ENCODE data around the gene TRPT1. TPM values are rescaled to one million over a fixed set of nuclear protein-coding genes. Genes with fewer than 3 reads are reported as not detected.

Gene TRPT1
- polyA plus RNA-seq, 1 donor, result 69.1 TPM

DNA sequence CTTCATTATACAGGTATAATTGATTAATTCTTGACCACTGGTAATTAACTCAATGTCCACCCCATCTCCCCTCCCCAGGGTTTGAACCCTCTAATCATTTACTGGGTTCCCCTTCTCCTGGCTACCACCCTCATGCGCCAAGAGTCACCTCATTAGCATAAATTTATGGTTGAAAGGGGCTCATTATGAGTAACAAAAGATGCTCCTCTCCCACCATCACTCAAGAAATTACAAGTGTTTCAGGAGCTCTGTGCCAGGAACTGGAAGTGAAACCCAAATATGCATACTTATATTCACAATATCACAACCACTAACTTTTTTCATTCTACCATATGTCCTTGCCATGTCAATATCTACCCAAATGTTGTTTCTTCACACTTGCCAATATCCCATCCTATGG, 47.8 kb downstream of the TRPT1 start:
- DNase-seq (ENCODE audit: low read depth), result no peak

DNA sequence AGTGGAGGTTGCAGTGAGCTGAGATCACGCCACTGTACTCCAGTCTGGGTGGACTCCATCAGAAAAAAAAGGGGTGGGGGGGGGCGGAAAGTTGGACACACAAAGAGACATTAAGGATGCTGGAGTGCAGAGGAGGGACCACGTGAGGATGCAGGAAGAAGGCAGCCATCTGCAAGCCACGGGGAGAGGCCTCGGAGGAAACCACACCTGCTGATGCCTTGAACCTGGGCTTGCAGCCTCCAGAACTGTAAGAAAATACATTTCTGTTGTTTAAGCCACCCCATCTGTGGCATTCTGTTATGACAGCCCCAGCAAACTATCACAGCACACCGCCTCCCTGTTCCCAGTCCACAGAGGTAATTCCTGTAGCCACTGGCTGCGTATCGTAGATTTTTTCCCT, 49.2 kb downstream of the TRPT1 start:
- no peak for DNase-seq (ENCODE audit: low read depth)

Other genes starting within 250 kb of the TRPT1 start
- 45.5 TPM for gene OTUB1, start 239.7 kb downstream of the TRPT1 start, polyA plus RNA-seq (ENCODE audit: insufficient read length)
- gene FLRT1, start 190.3 kb downstream of the TRPT1 start, polyA plus RNA-seq (ENCODE audit: insufficient read length), result 2.9 TPM
- gene MACROD1, start 60.1 kb downstream of the TRPT1 start, polyA plus RNA-seq (ENCODE audit: insufficient read length), result 68.0 TPM
- 137 TPM for gene STIP1, start 40.0 kb downstream of the TRPT1 start, polyA plus RNA-seq (ENCODE audit: insufficient read length)
- 7.4 TPM for gene FERMT3, start 19.5 kb downstream of the TRPT1 start, polyA plus RNA-seq (ENCODE audit: insufficient read length)
- gene NUDT22, start 88 bp upstream of the TRPT1 start, polyA plus RNA-seq (ENCODE audit: insufficient read length), result 19.8 TPM
- 65.1 TPM for gene DNAJC4, start 4.4 kb upstream of the TRPT1 start, polyA plus RNA-seq (ENCODE audit: insufficient read length)
- gene VEGFB, start 8.4 kb upstream of the TRPT1 start, polyA plus RNA-seq (ENCODE audit: insufficient read length), result 94.3 TPM
- gene FKBP2, start 14.9 kb upstream of the TRPT1 start, polyA plus RNA-seq (ENCODE audit: insufficient read length), result 43.2 TPM
- 192 TPM for gene PPP1R14B, start 20.8 kb upstream of the TRPT1 start, polyA plus RNA-seq (ENCODE audit: insufficient read length)
- 9.7 TPM for gene PLCB3, start 25.3 kb upstream of the TRPT1 start, polyA plus RNA-seq (ENCODE audit: insufficient read length)
- gene BAD, start 58.5 kb upstream of the TRPT1 start, polyA plus RNA-seq (ENCODE audit: insufficient read length), result 27.5 TPM
- 22.0 TPM for gene GPR137, start 59.7 kb upstream of the TRPT1 start, polyA plus RNA-seq (ENCODE audit: insufficient read length)
- gene KCNK4, start 65.1 kb upstream of the TRPT1 start, polyA plus RNA-seq (ENCODE audit: insufficient read length), result not detected
- gene CATSPERZ, start 74.2 kb upstream of the TRPT1 start, polyA plus RNA-seq (ENCODE audit: insufficient read length), result not detected
- gene ESRRA, start 79.3 kb upstream of the TRPT1 start, polyA plus RNA-seq (ENCODE audit: insufficient read length), result 35.5 TPM
- 154 TPM for gene TRMT112, start 91.4 kb upstream of the TRPT1 start, polyA plus RNA-seq (ENCODE audit: insufficient read length)
- gene PRDX5, start 91.9 kb upstream of the TRPT1 start, polyA plus RNA-seq (ENCODE audit: insufficient read length), result 133 TPM
- 3.9 TPM for gene CCDC88B, start 114.0 kb upstream of the TRPT1 start, polyA plus RNA-seq (ENCODE audit: insufficient read length)
- 12.3 TPM for gene RPS6KA4, start 133.0 kb upstream of the TRPT1 start, polyA plus RNA-seq (ENCODE audit: insufficient read length)

All from forelimb muscle (tissue), 1 donor.